ENCODE results near the gene PXDN.

The PXDN gene

DNA sequence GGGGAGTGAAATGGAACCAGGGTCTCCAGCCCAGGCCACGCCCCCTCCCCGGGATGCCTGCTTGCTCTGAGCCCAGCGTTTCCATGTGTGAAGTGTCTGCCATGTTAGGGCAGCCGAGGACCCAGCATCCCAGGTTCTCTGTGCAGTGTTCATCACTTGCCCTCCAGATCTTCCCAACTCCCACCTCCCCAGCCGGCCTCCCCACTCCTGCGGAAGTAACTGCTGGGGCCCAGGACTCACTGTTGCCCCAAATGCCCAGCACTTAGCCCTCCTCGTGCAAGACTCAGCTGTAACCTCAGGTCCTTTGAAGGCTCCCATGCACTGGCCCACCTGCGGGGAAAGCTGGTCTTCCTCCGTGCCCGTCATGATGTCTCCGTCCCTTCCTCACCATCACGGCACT is 9.7 kb upstream of the PXDN start:
- DNase-seq, result no peak

DNA sequence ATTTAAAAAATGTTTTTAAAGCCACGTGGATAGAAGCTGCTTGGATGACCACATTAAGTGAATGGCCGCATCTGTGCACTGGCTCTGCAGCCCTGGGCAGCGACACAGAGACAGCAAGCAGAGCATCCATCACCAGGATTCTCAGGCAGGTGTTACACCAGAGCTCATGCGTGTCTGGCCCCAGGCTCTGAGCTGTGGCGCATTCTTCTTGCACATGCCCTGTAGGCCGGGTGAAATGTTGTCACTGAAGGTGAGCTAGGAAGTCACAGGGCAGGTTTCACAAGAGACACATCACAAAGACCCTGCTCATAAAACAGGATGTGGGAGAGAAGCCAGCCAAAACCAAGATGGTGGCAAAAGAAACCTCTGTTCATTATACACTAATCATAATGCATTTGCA is 8.4 kb upstream of the PXDN start:
- no peak for DNase-seq

DNA sequence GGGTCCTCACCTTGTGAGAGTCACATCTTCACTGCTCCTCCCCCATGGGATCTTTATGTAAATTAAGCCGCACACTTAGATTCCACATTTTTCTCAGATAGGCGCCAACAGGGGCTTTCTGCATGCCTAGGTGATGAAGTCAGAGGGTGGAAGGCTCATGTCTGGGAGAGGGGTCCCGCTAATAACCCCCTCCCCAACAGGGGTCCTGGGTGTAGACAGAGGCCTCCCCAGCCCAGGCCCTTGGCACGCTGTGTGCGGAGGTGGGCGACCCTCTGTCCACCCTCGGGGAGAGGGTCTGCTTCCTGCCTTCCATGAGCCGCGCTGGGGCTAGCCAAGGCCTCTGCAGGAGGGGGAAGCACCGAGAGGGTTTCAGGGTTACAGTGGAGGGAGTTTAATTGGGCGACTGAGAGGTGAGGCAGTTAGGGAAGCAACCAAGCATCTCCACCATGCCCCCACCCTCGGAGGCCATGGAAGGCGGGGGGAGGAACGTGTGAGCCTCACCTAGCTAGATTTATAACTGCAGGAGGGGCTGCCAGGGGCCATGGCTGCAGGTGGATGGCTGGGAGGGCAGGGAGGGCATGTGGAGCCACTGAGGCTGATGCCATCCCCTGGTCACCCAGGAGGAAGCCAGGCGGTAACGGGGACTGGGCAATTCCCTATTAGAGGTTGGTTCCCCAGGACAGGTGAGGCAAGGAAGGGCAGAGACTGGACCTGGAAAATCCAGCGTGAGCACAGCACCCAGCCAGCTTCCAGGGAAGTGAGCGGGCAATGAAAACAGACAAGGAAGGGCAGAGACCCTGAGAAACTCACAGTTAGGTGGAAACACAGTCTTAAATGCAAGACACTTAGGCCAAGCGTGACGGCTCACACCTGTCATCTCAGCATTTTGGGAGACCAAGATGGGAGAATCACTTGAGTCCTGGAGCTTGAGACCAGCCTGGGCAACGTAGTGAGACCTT is 7.7 kb upstream of the PXDN start:
- DNase-seq, result no peak

GRCh38 chr2:1750933-1751766 is 6.8 kb upstream of the PXDN start:
- peak; percentile 85 for DNase-seq

GRCh38 chr2:1750270-1750932 is 6.1 kb upstream of the PXDN start:
- no peak for DNase-seq

DNA sequence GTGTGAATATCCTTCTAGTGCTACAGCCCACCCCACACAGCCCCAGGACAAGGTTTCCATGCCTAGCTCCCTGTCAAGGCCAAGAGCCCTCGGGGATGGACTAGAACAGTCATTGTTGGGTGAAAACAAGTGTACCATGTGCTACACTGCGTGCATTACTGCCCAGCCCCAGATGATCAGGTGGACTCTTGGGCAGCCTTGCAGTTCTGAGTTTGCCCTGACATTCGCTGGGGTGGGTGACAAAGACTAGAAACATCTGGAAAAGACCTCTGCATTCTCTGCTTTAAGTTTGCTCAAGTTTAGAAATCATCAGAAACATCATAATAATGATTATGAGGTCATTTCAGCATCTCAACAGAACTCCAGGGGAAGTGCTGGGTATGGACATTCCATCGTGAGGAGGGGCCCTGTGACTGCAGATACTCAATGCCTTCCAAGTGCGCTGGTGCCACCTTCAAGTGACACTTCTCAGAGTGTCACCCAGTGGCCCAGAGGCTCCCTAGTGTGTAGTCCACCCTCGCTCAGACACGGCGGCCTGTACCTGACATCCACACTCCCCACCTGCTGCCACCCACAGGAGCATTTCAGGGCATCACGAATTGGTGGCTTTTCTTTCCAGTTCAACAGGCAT is 5.3 kb upstream of the PXDN start:
- no peak for DNase-seq

GRCh38 chr2:1748741-1749488 is 4.6 kb upstream of the PXDN start:
- DNase-seq, result no peak

DNA sequence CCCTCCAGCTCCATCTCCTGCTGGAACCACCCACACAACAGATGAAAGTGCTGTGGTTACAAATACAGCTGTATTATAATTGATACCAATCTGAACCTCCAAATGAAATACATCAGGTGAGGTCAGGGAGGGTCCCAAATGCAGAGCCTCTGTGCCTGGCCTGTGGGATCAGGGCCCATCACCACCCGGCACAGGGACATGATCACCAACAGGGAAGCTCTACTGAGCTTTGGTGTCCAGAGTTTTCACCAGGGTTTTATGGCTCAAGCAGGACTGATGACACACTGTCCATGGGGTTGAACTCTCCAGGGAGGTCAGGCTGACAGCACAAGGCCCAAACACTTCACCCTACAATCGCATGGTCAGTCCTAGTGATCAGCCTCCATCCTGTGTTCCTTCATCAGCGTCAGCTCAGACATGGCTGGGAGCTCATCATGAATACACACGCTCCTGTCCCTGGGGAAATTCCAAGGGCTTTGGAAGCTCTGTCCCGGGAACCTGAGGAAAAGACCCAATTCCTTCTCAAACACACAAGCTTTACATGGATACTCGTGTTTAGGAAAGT is 3.9 kb upstream of the PXDN start:
- DNase-seq, result no peak

DNA sequence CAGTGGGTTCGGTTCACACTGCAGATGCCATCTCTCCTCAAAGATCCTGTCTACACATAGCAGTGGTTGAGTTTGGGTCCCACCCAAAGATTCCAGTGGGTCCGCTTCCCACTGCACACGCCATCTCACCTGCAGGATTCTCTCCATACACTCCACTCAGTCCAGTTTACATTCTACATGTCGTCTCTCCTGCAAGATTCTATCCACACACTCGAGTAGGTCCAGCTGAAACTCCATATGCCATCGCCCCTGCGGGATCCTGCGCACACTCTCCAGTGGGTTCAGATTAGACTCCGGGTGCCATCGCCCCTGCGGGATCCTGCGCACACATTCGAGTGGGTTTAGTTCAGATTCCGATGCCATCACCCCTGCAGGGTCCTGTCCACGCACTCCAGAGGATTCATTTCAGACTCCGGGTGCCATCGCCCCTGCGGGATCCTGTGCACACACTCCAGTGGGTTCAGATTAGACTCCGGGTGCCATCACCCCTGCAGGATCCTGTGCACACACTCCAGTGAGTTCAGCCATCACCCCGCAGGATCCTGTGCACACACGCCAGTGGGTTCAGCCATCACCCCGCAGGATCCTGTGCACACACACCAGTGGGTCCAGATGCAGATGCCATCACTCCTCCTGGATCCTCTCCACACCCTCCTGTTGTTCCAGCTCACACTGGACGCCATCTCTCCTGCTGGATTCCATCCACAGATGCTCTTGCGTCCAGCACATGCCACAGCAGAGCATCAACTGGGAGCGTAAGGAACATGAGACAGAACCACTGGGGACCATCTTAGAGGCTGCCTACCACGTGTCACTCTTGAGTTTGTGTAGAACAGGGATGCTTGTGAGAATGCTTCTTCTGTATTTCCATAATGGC is 3.0 kb upstream of the PXDN start:
- no peak for DNase-seq

DNA sequence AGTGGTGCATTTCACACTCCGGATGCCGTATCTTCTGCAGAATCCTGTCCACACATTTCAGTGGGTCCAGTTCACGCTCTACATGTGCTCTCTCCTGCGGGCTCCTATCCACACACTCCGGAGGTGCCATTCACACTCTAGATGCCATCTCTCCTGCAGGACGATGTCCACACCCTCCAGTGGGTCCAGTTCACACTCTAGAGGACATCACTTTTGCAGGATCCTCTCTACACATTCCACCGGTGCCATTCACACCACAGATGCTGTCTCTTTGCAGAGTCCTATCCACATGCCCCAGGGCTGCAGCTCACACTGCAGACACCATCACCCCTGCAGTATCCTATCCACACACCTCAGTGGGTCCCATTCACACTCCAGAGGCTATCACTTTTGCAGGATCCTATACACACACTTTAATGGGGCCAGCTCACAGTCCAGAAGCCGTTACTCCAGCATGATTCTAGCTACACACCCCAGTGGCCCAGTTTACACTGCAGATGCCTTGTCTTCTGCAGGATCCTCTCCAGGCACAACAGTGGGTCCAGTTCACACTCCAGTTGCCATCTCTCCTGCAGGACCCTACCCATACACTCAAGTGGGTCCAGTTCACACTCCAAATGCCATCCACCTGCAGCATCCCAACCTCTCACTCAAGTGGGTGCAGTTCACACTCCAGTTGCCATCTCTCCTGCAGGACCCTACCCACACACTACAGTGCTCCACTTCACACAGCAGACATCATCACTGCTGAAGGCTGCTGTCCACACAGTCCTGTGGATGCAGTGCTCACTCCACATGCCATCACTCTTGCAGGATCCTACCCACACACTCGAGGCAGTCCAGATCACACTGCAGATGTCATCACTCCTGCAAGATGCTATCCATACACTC is 2.1 kb upstream of the PXDN start:
- DNase-seq, result no peak

DNA sequence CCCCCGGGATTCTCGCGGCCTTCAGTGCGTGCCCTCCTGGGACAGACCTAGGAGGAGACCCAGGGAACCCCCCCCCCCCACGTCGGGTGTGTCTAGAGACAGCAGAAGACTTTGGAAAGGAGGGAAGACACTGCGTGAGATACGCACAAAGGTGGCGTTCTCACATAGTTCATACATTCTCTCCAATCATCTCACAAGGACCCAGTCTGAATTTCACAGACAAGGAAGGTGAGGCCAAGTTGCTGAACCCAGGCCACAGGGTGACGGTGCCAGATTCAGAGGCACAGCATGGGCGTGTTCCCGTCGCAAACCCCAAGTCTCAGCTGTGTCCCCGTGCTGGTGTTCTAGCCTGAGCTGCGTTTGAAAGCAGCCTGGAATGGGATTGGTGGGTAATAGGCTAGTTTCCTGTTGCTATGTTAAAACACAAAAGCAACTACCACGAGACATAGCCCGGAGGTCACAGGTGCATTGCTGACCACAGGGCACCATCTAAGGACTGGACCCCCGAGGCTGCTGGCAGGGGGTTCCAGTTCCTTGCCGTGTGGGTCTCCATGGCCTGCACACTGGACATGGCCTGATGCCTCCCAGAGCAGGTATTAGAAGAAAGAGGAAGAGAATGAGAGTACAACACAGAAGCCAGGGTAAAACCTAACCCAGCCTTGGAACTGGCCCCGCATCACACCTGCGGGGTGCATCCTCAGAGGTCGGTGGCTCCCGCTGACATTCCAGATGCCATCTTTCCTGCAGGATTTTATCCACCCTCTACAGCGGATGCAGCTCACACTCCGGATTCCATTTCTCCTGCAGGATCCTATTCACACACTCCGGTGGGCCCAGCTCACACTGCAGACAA is 1.1 kb upstream of the PXDN start:
- no peak for DNase-seq

- DNase-seq, result peak; percentile 60
Observed at GRCh38 chr2:1744151-1744445, 217 bp downstream of the PXDN start.

GRCh38 chr2:1743396-1744150 is 742 bp downstream of the PXDN start:
- peak; percentile 49 for DNase-seq

DNA sequence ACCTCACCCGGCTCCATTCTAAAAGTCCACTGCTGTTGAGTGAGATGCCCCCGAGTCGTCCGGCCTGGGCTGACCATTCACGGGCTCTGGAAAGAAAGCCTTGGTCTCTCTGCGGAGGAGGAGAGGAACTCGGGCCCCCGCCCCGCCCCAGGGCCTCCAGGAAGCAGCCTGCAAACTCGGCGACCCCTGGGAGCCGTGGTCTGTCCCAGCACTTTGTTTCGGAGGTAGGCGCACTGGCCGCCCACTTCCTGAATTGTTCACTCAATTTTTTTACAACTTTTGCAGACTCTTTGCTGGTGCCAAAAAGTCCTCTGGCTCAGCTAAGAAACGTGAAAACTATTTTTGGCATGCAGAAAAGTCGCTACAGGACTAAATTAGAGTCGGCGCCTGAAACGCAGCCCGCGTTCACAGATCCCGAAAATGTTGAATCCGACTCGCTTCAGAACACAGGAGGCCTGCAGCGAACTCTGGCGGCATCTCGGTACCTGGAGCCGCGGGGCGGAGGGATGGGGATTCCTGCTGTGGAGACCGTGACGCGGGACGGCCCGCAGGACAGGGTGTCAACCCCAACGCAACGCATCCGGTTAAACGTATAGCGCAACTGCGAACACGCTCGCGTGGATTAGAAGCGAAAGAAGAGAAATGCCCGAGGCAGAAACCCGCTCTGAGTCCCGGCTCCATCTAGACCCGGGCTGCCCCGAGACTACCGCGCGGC is 1.5 kb downstream of the PXDN start:
- no peak for DNase-seq

DNA sequence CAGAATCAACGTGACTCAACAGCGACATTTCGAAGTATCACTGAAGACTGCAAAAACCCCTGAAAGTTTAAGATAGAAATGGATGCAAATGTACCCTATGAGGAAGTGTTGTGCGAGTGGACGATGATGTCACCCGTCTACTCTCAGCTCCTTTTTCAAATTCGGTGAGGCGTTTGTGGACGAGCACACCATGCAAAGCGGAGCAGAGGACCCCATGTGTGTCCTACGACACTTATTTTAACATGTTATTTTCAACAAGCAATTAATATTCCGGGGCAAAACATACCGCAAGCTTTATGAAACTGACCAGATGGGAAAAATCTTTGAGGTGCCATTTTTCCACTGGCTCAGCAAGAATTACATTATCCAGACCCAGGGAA is 2.0 kb downstream of the PXDN start:
- no peak for DNase-seq

- DNase-seq, result no peak
Observed at GRCh38 chr2:1741851-1742250, 2.5 kb downstream of the PXDN start.

All from NCI-H345 (cell line).